Measurements from ENCODE around the gene HIVEP3. TPM values are rescaled to one million over a fixed set of nuclear protein-coding genes. Genes with fewer than 3 reads are reported as not detected.

The HIVEP3 gene
- total RNA-seq, 1 donor from 2014 or later = 3.6 TPM

GRCh38 chr1:41587791-41588190 is 330.9 kb downstream of the HIVEP3 start:
- no peaks in the 10 kb centered on the region for H3K27me3 Mint-ChIP-seq (ENCODE audit: low read depth)
- TF ChIP-seq CTCF (IDR thresholded peaks at IDR 0.05) = no peak
- H3K4me3 Mint-ChIP-seq (ENCODE audit: unreplicated experiment) = no peak overlapping the region
- no peak overlapping the region for H3K27ac Mint-ChIP-seq (ENCODE audit: unreplicated experiment)
- H3K36me3 Mint-ChIP-seq (ENCODE audit: low read depth) = no peaks in the 10 kb centered on the region
- DNase-seq (ENCODE audit: low spot score) = no peak
- H3K4me1 Mint-ChIP-seq (ENCODE audit: low read depth) = no peaks in the 10 kb centered on the region
- peaks cover 14% of the 10 kb centered on the region for H3K9me3 Mint-ChIP-seq (ENCODE audit: low read depth)

- Mint-ChIP-seq H3K9me3 (ENCODE audit: low read depth) (peaks cover 14% of the 10 kb centered on the region), H3K4me3 (ENCODE audit: unreplicated experiment) (no peak overlapping the region), H3K27me3 (ENCODE audit: low read depth) (no peaks in the 10 kb centered on the region), H3K4me1 (ENCODE audit: low read depth) (no peaks in the 10 kb centered on the region), H3K36me3 (ENCODE audit: low read depth) (no peaks in the 10 kb centered on the region), H3K27ac (ENCODE audit: unreplicated experiment) (no peak overlapping the region)
- DNase-seq (ENCODE audit: low spot score) = no peak
- TF ChIP-seq CTCF (IDR thresholded peaks at IDR 0.05) = no peak
These were observed 332.5 kb downstream of the HIVEP3 start for GRCh38 chr1:41586230-41586629.

GRCh38 chr1:41583658-41584547 is 334.8 kb downstream of the HIVEP3 start:
- Mint-ChIP-seq H3K4me1 (ENCODE audit: low read depth) (no peaks in the 10 kb centered on the region), H3K4me3 (ENCODE audit: unreplicated experiment) (no peak overlapping the region), H3K27ac (ENCODE audit: unreplicated experiment) (no peak overlapping the region), H3K27me3 (ENCODE audit: low read depth) (no peaks in the 10 kb centered on the region), H3K36me3 (ENCODE audit: low read depth) (peaks cover 1% of the 10 kb centered on the region), H3K9me3 (ENCODE audit: low read depth) (peaks cover 4% of the 10 kb centered on the region)
- TF ChIP-seq CTCF (IDR thresholded peaks at IDR 0.05) = no peak
- DNase-seq (ENCODE audit: low spot score) = no peak

GRCh38 chr1:41582851-41583657 is 335.7 kb downstream of the HIVEP3 start:
- no peak for DNase-seq (ENCODE audit: low spot score)

More at GRCh38 chr1:41582851-41583657, 335.7 kb downstream of the HIVEP3 start:
- no peak overlapping the region for H3K4me3 Mint-ChIP-seq (ENCODE audit: unreplicated experiment)
- no peak for TF ChIP-seq CTCF (IDR thresholded peaks at IDR 0.05)
- peaks cover 4% of the 10 kb centered on the region for H3K9me3 Mint-ChIP-seq (ENCODE audit: low read depth)
- no peaks in the 10 kb centered on the region for H3K4me1 Mint-ChIP-seq (ENCODE audit: low read depth)
- no peaks in the 10 kb centered on the region for H3K27me3 Mint-ChIP-seq (ENCODE audit: low read depth)
- H3K27ac Mint-ChIP-seq (ENCODE audit: unreplicated experiment) = no peak overlapping the region
- H3K36me3 Mint-ChIP-seq (ENCODE audit: low read depth) = peaks cover 1% of the 10 kb centered on the region

Measured in chondrocyte (in vitro differentiated cells).